Measurements from ENCODE around the gene TEX22. TPM values are rescaled to one million over a fixed set of nuclear protein-coding genes. Genes with fewer than 3 reads are reported as not detected.
A peak's percentile ranks its signal among the peaks of the same experiment; 100 is the strongest.

Gene TEX22
- total and polyA plus RNA-seq, 2 experiments from 2014 or later: 0.21 TPM

DNA sequence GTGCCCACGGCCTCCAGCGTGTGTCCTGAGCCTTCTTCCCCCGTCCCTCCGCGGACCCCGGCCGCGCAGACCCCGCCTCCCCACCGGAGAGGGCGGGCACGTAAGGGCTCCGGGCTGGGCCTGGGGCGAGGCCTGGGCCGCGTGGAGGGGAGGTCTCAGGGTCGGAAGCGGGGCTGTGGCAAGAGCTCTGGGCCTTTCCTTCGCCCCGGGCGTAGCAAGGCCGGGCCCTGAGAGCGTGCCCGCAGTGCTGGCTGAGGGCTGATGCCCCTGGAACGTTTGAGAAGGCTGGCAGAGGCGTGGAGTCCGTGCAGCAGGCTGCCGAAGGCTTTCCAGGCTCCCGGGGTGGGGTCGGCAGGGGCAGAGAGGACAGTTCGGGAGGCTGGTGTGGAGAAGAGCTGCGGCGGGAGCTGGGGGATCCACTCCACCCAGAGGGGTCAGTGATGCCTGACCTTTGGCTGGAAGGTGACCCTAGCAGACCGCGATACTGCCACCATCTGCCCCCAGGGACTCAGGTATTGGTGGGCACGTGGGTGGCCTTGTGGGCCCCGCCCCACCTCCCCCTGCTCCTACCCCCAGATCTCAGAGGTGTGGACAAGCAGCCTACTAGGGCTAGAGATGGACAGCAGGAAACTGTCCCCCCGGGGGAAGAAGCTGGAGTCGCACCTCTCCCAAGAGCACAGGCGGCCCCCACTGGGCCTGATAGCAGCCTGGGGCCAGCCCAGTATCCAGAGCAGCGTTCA, 558 bp downstream of the TEX22 start:
- no peaks in the 10 kb centered on the region; the same call in 1 of the 2 replicates for H3K4me1 ChIP-seq (ENCODE audit: insufficient read depth)
- Mint-ChIP-seq H3K27me3 (ENCODE audit: insufficient read depth, low read depth, poor library complexity) (peaks cover 30% of the 10 kb centered on the region), H3K4me3 (peak overlapping the region; percentile 65), H3K9me3 (peaks cover 61% of the 10 kb centered on the region), H3K36me3 (ENCODE audit: low read depth) (peaks cover 50% of the 10 kb centered on the region), H3K4me1 (no peaks in the 10 kb centered on the region; the same call in 2 of the 3 replicates), H3K27ac (no peak overlapping the region; the same call in 1 of the 2 replicates)
- peak overlapping the region; percentile 78 for H3K4me2 ChIP-seq
- no peak overlapping the region for H2AFZ ChIP-seq
- H3F3A ChIP-seq (replicated peaks; ENCODE audit: low read depth): peaks cover 3% of the 10 kb centered on the region; the same call in 1 of the 2 replicates
- no peaks in the 10 kb centered on the region for H4K20me1 ChIP-seq (replicated peaks; ENCODE audit: insufficient read depth)
- peaks cover 12% of the 10 kb centered on the region; the same call in 1 of the 2 replicates for H3K36me3 ChIP-seq (ENCODE audit: insufficient read depth)
- peaks cover 16% of the 10 kb centered on the region for H3K9me2 ChIP-seq (ENCODE audit: insufficient read depth)
- TF ChIP-seq, protein P1, sequence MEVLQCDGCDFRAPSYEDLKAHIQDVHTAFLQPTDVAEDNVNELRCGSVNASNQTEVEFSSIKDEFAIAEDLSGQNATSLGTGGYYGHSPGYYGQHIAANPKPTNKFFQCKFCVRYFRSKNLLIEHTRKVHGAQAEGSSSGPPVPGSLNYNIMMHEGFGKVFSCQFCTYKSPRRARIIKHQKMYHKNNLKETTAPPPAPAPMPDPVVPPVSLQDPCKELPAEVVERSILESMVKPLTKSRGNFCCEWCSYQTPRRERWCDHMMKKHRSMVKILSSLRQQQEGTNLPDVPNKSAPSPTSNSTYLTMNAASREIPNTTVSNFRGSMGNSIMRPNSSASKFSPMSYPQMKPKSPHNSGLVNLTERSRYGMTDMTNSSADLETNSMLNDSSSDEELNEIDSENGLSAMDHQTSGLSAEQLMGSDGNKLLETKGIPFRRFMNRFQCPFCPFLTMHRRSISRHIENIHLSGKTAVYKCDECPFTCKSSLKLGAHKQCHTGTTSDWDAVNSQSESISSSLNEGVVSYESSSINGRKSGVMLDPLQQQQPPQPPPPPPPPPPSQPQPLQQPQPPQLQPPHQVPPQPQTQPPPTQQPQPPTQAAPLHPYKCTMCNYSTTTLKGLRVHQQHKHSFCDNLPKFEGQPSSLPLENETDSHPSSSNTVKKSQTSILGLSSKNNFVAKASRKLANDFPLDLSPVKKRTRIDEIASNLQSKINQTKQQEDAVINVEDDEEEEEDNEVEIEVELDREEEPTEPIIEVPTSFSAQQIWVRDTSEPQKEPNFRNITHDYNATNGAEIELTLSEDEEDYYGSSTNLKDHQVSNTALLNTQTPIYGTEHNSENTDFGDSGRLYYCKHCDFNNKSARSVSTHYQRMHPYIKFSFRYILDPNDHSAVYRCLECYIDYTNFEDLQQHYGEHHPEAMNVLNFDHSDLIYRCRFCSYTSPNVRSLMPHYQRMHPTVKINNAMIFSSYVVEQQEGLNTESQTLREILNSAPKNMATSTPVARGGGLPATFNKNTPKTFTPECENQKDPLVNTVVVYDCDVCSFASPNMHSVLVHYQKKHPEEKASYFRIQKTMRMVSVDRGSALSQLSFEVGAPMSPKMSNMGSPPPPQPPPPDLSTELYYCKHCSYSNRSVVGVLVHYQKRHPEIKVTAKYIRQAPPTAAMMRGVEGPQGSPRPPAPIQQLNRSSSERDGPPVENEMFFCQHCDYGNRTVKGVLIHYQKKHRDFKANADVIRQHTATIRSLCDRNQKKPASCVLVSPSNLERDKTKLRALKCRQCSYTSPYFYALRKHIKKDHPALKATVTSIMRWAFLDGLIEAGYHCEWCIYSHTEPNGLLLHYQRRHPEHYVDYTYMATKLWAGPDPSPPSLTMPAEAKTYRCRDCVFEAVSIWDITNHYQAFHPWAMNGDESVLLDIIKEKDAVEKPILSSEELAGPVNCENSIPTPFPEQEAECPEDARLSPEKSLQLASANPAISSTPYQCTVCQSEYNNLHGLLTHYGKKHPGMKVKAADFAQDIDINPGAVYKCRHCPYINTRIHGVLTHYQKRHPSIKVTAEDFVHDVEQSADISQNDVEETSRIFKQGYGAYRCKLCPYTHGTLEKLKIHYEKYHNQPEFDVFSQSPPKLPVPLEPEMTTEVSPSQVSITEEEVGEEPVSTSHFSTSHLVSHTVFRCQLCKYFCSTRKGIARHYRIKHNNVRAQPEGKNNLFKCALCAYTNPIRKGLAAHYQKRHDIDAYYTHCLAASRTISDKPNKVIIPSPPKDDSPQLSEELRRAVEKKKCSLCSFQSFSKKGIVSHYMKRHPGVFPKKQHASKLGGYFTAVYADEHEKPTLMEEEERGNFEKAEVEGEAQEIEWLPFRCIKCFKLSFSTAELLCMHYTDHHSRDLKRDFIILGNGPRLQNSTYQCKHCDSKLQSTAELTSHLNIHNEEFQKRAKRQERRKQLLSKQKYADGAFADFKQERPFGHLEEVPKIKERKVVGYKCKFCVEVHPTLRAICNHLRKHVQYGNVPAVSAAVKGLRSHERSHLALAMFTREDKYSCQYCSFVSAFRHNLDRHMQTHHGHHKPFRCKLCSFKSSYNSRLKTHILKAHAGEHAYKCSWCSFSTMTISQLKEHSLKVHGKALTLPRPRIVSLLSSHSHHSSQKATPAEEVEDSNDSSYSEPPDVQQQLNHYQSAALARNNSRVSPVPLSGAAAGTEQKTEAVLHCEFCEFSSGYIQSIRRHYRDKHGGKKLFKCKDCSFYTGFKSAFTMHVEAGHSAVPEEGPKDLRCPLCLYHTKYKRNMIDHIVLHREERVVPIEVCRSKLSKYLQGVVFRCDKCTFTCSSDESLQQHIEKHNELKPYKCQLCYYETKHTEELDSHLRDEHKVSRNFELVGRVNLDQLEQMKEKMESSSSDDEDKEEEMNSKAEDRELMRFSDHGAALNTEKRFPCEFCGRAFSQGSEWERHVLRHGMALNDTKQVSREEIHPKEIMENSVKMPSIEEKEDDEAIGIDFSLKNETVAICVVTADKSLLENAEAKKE (CRISPR knock-in tag; IDR thresholded peaks at IDR 0.05): no peak
- TF ChIP-seq ZNF114 (CRISPR knock-in tag; IDR thresholded peaks at IDR 0.05): no peak
- TF ChIP-seq, protein P2, sequence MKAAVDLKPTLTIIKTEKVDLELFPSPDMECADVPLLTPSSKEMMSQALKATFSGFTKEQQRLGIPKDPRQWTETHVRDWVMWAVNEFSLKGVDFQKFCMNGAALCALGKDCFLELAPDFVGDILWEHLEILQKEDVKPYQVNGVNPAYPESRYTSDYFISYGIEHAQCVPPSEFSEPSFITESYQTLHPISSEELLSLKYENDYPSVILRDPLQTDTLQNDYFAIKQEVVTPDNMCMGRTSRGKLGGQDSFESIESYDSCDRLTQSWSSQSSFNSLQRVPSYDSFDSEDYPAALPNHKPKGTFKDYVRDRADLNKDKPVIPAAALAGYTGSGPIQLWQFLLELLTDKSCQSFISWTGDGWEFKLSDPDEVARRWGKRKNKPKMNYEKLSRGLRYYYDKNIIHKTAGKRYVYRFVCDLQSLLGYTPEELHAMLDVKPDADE (IDR thresholded peaks at IDR 0.05): 0 out of 2 replicates have a peak, but pooled peaks have one; percentile 4
- no peak for TF ChIP-seq POLR2AphosphoS5 (IDR thresholded peaks at IDR 0.05; ENCODE audit: low read depth)
- H3K79me2 ChIP-seq (replicated peaks; ENCODE audit: insufficient read depth): no peaks in the 10 kb centered on the region
- H3K27me3 ChIP-seq (ENCODE audit: insufficient read depth): 0 out of 2 replicates have a peak, but pooled peaks cover 7% of the 10 kb centered on the region
- H3K4me3 ChIP-seq: peak overlapping the region; percentile 60
- ATAC-seq (peak; percentile 78), DNase-seq (ENCODE audit: low spot score) (peak; percentile 64)
- no peak overlapping the region for H3K27ac ChIP-seq (ENCODE audit: low read depth)
